IPS DF 6.9 (cell line): ENCODE results near the gene OTUD5.
A peak's percentile ranks its signal among the peaks of the same experiment; 100 is the strongest.
"Not testable (repeated sequence)": the region's sequence is repeated elsewhere in the genome, so short reads cannot be mapped to it uniquely, and the experiment has no call there.

ENCODE experiments used
- DNase-seq: peaks from one replicate; pipeline ENCODE4 v3.0.0-alpha.2; 2013; ENCODE audit warnings: low read depth, low spot score
- H3K27ac ChIP-seq: one replicate; pipeline ENCODE4 v1.5.1; 2013; ENCODE audit warnings: low read length, control low read depth
- H3K27me3 ChIP-seq: 2 replicates; pipeline ENCODE4 v1.6.1; 2013; ENCODE audit warnings: mild to moderate bottlenecking, low read length; ENCODE audit not compliant: control insufficient read depth, insufficient read depth
- H3K36me3 ChIP-seq: 2 replicates; pipeline ENCODE4 v1.6.1; 2013; ENCODE audit warnings: low read length; ENCODE audit not compliant: control insufficient read depth, insufficient read depth
- H3K4me1 ChIP-seq: 2 replicates; pipeline ENCODE4 v1.6.1; 2013; ENCODE audit warnings: low read length; ENCODE audit not compliant: control insufficient read depth, insufficient read depth
- H3K4me3 ChIP-seq: 2 replicates; pipeline ENCODE4 v1.5.1; 2013; ENCODE audit warnings: mild to moderate bottlenecking, low read length
- H3K9me3 ChIP-seq: 2 replicates; pipeline ENCODE4 v1.6.1; 2013; ENCODE audit warnings: low read length, inconsistent platforms; ENCODE audit not compliant: control insufficient read depth, insufficient read depth
- WGBS: extraction: QIAGEN DNeasy Blood & Tissue Kit; methylation state at CpG from one replicate; pipeline ENCODE4 v1.1.7; 2013; ENCODE audit warnings: mixed read lengths, missing lambda C conversion rate; ENCODE audit not compliant: insufficient read length, insufficient coverage; 5-methylcytosine and 5-hydroxymethylcytosine counted together

The OTUD5 gene

DNA sequence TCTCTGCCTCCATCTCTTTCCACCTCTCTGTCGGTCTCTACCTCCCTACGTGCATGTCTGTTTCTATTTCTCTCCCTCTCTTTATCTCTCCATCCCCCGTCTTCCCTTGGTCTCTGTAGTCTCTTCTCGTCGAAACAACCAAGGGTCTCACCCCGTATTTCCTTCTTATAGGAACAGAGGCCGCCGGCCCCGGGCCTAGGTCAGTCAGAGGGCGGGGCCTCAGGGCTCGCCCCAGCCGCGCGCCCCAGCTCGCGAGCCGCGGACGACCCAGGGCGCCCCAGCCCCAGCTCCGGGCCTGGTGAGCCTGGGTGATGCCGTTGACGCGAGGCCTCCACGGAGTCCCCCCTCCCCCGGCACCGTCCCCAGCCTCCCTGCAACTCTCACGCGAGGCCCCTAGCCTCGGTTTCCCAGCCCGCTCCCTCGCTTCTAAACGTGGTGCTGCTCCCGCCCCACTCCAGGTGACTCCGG, 66.4 kb downstream of the OTUD5 start:
- Histone ChIP-seq H3K36me3 (no peaks in the 10 kb centered on the region), H3K4me1 (no peaks in the 10 kb centered on the region; the same call in 1 of the 2 replicates), H3K27me3 (no peaks in the 10 kb centered on the region), H3K9me3 (no peaks in the 10 kb centered on the region), H3K27ac (no peak overlapping the region), H3K4me3 (peak overlapping the region; percentile 66; the same call in 1 of the 2 replicates)
- no peak for DNase-seq
- WGBS: no CpG with 5 or more reads among the region's 35 CpGs

GRCh38 chrX:48890296-48890925, 67.0 kb downstream of the OTUD5 start:
- no peaks in the 10 kb centered on the region; the same call in 1 of the 2 replicates for H3K4me1 ChIP-seq
- no peak overlapping the region; the same call in 1 of the 2 replicates for H3K4me3 ChIP-seq
- H3K27me3 ChIP-seq: no peaks in the 10 kb centered on the region
- no peak for DNase-seq
- H3K36me3 ChIP-seq: no peaks in the 10 kb centered on the region
- no CpG with 5 or more reads among the region's 15 CpGs for WGBS
- H3K9me3 ChIP-seq: no peaks in the 10 kb centered on the region
- no peak overlapping the region for H3K27ac ChIP-seq

- H3K27me3 ChIP-seq, H3K4me1 ChIP-seq, H3K36me3 ChIP-seq, H3K9me3 ChIP-seq, H3K27ac ChIP-seq, H3K4me3 ChIP-seq, DNase-seq: not testable (repeated sequence)
- no CpG with 5 or more reads among the region's 5 CpGs for WGBS
Measured at GRCh38 chrX:48886586-48886985, 70.8 kb downstream of the OTUD5 start.

GRCh38 chrX:48883729-48884128, 73.7 kb downstream of the OTUD5 start:
- Histone ChIP-seq H3K4me3 (no peak overlapping the region), H3K36me3 (no peaks in the 10 kb centered on the region), H3K27ac (no peak overlapping the region), H3K9me3 (no peaks in the 10 kb centered on the region), H3K4me1 (no peaks in the 10 kb centered on the region), H3K27me3 (no peaks in the 10 kb centered on the region)
- no CpG with 5 or more reads among the region's 10 CpGs for WGBS
- no peak for DNase-seq

DNA sequence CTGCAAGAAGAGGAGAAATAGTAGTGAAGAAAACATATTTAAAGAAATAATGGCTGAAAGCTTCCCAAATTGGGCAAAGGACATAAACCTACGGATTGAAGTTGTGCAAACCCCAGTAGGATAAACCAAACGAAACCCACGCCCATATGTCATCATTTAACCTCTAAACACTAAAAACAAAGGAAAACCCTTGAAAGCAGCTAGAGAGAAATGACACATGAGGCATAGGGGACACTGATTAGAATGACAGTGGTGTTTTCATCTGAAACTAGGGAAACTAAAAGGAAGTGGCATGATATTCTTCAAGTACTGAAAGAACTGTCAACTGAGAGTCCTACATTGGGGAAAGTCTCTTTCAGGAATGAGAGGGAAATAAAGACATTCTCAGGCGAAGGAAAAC, 80.5 kb downstream of the OTUD5 start:
- DNase-seq, H3K4me3 ChIP-seq, H3K4me1 ChIP-seq, H3K36me3 ChIP-seq, H3K9me3 ChIP-seq, H3K27me3 ChIP-seq, H3K27ac ChIP-seq: not testable (repeated sequence)
- no CpG with 5 or more reads among the region's 4 CpGs for whole genome bisulfite sequencing
